Stimulated activated memory B cell treated with anti-CD40 and anti-IgM and Interleukin-4, amounts not matched to agents 10 μg/mL and 1 μg/mL and 100 μg/mL, for 72 hours (primary cell): ENCODE measurements around the gene KIAA0319L.
A peak's percentile ranks its signal among the peaks of the same experiment; 100 is the strongest.

Experiments
- ATAC-seq: fragments of 150-1000 bp; cut with Tn5 transposase; 2 replicates; pipeline ENCODE4 v1.10.0; 2021
- H3K27ac Mint-ChIP-seq: one replicate; pipeline ENCODE4 v1.8.0; 2022; ENCODE audit warnings: mild to moderate bottlenecking, mixed read lengths
- H3K27me3 Mint-ChIP-seq: one replicate; pipeline ENCODE4 v1.8.0; 2022; ENCODE audit warnings: mixed read lengths
- H3K36me3 Mint-ChIP-seq: one replicate; pipeline ENCODE4 v1.8.0; 2022; ENCODE audit warnings: mixed read lengths
- H3K4me1 Mint-ChIP-seq: one replicate; pipeline ENCODE4 v1.8.0; 2022; ENCODE audit warnings: mixed read lengths
- H3K4me3 Mint-ChIP-seq: one replicate; pipeline ENCODE4 v1.8.0; 2022; ENCODE audit warnings: mild to moderate bottlenecking, moderate library complexity, mixed read lengths
- H3K9me3 Mint-ChIP-seq: one replicate; pipeline ENCODE4 v1.8.0; 2022; ENCODE audit warnings: mixed read lengths

KIAA0319L gene

GRCh38 chr1:35557118-35557610, at the start of gene KIAA0319L:
Gene KIAA0319L (minus strand): TSS chr1:35557403. CDS start chr1:35554491, 2,912 bp downstream.
- Mint-ChIP-seq H3K4me3 (peak within 1 kb of the TSS; percentile 99), H3K36me3 (peaks cover 11% of the 10 kb centered on the region), H3K27ac (peak within 1 kb of the TSS; percentile 100), H3K4me1 (peaks cover 63% of the 10 kb centered on the region), H3K9me3 (no peaks in the 10 kb centered on the region), H3K27me3 (no peaks in the 10 kb centered on the region)
- peak; percentile 88 for ATAC-seq

- no peaks in the 10 kb centered on the region for H3K9me3 Mint-ChIP-seq
- ATAC-seq: no peak
- no peak overlapping the region for H3K4me3 Mint-ChIP-seq
- no peaks in the 10 kb centered on the region for H3K27me3 Mint-ChIP-seq
- no peak overlapping the region for H3K27ac Mint-ChIP-seq
- peaks cover 66% of the 10 kb centered on the region for H3K36me3 Mint-ChIP-seq
- H3K4me1 Mint-ChIP-seq: peaks cover 12% of the 10 kb centered on the region
Measured at GRCh38 chr1:35605867-35606182, 48.6 kb upstream of the KIAA0319L start.

- no peaks in the 10 kb centered on the region for H3K9me3 Mint-ChIP-seq
- no peak overlapping the region for H3K4me3 Mint-ChIP-seq
- H3K4me1 Mint-ChIP-seq: peaks cover 12% of the 10 kb centered on the region
- ATAC-seq: no peak
- H3K36me3 Mint-ChIP-seq: peaks cover 64% of the 10 kb centered on the region
- no peak overlapping the region for H3K27ac Mint-ChIP-seq
- H3K27me3 Mint-ChIP-seq: no peaks in the 10 kb centered on the region
Measured at GRCh38 chr1:35605071-35605866, 48.1 kb upstream of the KIAA0319L start.

GRCh38 chr1:35603941-35604340, 46.7 kb upstream of the KIAA0319L start:
- no peak for ATAC-seq
- Mint-ChIP-seq H3K27ac (no peak overlapping the region), H3K4me1 (peaks cover 12% of the 10 kb centered on the region), H3K36me3 (peaks cover 66% of the 10 kb centered on the region), H3K9me3 (no peaks in the 10 kb centered on the region), H3K27me3 (no peaks in the 10 kb centered on the region), H3K4me3 (no peak overlapping the region)

DNA sequence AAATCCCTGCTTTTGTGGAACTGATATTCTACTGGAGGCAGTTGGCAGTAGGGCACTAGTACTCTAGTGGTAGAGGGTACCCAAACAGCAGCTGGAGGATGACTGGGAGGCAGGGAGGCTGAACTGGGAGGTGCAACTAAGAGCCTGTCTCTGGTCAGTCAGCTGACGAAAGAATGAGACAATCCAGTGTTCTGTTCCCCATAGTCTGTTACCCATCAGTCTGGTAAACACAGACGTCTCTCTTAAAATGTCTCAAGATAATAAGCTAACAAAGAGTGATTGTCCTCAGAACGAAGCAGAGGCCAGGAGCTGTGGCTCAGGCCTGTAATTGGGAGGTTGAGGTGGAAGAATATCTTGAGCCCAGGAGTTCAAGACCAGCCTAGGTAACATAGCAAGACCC, 46.3 kb upstream of the KIAA0319L start:
- H3K27me3 Mint-ChIP-seq: no peaks in the 10 kb centered on the region
- H3K4me3 Mint-ChIP-seq: no peak overlapping the region
- no peaks in the 10 kb centered on the region for H3K9me3 Mint-ChIP-seq
- ATAC-seq: no peak
- peaks cover 62% of the 10 kb centered on the region for H3K36me3 Mint-ChIP-seq
- no peak overlapping the region for H3K27ac Mint-ChIP-seq
- peaks cover 12% of the 10 kb centered on the region for H3K4me1 Mint-ChIP-seq

DNA sequence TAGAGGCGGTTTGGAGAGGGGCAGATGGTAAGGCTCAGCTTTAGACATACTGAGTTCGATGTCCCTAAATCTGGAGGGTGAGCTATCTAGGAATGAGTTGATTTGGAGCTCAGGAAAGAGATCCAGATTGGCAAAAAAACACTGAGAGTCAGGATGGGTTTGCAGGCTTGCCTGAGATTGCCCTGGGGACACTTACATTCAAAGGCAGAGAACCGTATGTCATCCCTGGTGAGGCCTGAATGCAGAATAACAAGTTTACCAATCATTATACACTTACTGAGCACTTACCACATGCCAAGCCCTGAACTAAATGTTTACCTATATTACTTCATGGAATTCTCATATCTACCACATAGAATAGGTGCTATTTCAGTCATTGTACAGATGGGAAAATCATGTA, 43.4 kb upstream of the KIAA0319L start:
- no peak for ATAC-seq
- Mint-ChIP-seq H3K9me3 (no peaks in the 10 kb centered on the region), H3K36me3 (peaks cover 36% of the 10 kb centered on the region), H3K4me3 (no peak overlapping the region), H3K27me3 (no peaks in the 10 kb centered on the region), H3K4me1 (no peaks in the 10 kb centered on the region), H3K27ac (no peak overlapping the region)

DNA sequence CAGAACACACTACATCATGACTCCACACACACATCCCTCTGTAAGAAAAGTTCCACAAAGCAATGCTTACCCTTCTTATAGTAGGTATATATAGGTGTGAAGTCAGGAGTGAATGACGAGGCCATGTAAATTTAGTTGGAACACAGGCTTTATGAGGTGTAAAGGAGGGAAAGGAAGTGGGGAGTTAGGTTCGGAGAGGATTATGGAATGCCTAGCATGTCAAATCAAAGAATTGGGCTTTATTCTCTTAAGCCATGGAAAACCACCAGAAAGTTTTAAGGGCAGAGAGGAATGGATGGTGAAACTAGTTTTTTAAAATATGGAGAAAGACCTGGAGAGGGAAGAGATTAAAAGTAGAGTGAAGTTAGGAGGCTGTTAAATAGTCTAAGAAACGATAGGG, 42.2 kb upstream of the KIAA0319L start:
- Mint-ChIP-seq H3K9me3 (no peaks in the 10 kb centered on the region), H3K36me3 (peaks cover 27% of the 10 kb centered on the region), H3K27me3 (no peaks in the 10 kb centered on the region), H3K4me3 (no peak overlapping the region), H3K4me1 (no peaks in the 10 kb centered on the region), H3K27ac (no peak overlapping the region)
- no peak for ATAC-seq

- ATAC-seq: no peak
- H3K9me3 Mint-ChIP-seq: no peaks in the 10 kb centered on the region
- H3K27me3 Mint-ChIP-seq: no peaks in the 10 kb centered on the region
- no peaks in the 10 kb centered on the region for H3K4me1 Mint-ChIP-seq
- no peak overlapping the region for H3K4me3 Mint-ChIP-seq
- no peak overlapping the region for H3K27ac Mint-ChIP-seq
- H3K36me3 Mint-ChIP-seq: peaks cover 22% of the 10 kb centered on the region
Measured at GRCh38 chr1:35598895-35599294, 41.7 kb upstream of the KIAA0319L start.

- no peaks in the 10 kb centered on the region for H3K9me3 Mint-ChIP-seq
- no peak for ATAC-seq
- H3K36me3 Mint-ChIP-seq: peaks cover 12% of the 10 kb centered on the region
- H3K27ac Mint-ChIP-seq: no peak overlapping the region
- no peaks in the 10 kb centered on the region for H3K4me1 Mint-ChIP-seq
- no peak overlapping the region for H3K4me3 Mint-ChIP-seq
- H3K27me3 Mint-ChIP-seq: no peaks in the 10 kb centered on the region
Measured at GRCh38 chr1:35597870-35598269, 40.7 kb upstream of the KIAA0319L start.

GRCh38 chr1:35595684-35596083, 38.5 kb upstream of the KIAA0319L start:
- ATAC-seq: no peak
- Mint-ChIP-seq H3K4me1 (no peaks in the 10 kb centered on the region), H3K9me3 (no peaks in the 10 kb centered on the region), H3K36me3 (peaks cover 15% of the 10 kb centered on the region), H3K4me3 (no peak overlapping the region), H3K27me3 (no peaks in the 10 kb centered on the region), H3K27ac (no peak overlapping the region)

- H3K4me3 Mint-ChIP-seq: no peak overlapping the region
- no peak overlapping the region for H3K27ac Mint-ChIP-seq
- ATAC-seq: no peak
- no peaks in the 10 kb centered on the region for H3K4me1 Mint-ChIP-seq
- H3K9me3 Mint-ChIP-seq: no peaks in the 10 kb centered on the region
- no peaks in the 10 kb centered on the region for H3K27me3 Mint-ChIP-seq
- peaks cover 8% of the 10 kb centered on the region for H3K36me3 Mint-ChIP-seq
Measured at GRCh38 chr1:35594005-35594760, 37.0 kb upstream of the KIAA0319L start.

DNA sequence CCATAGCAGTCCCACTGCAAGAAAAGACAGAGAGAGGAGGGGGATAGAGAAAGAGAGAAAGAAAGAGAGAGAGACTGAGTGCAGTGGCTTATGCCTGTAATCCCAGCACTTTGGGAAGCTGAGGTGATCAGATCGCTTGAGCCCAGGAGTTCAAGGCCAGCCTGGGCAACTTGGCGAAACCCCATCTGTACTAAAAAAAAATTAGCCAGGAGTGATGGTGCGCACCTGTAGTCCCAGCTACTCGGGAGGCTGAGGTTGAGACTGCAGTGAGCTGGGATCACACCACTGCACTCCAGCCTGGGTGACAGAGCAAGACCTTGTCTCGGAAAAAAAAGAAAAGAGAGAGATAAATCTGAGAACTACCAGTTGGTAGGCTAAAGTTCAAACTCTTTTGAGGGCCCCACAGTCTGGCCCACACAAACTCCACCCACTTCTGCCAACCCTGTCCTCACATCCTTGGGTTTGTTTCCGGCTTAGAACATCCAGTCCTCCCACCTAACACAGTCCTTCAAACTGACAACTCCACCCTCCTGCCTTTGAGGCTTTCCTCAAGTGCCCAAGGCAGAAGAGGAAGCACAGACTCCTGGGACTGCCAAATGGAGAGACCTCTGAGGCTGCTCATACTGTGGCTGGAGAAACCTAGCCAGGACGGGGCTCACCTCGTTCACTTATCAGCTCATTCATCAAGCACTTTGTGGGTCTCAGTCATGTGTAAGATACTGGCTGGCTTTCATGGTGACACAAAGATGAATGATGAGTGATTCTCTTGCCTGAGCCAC, 36.0 kb upstream of the KIAA0319L start:
- H3K27ac Mint-ChIP-seq: no peak overlapping the region
- no peaks in the 10 kb centered on the region for H3K9me3 Mint-ChIP-seq
- no peak overlapping the region for H3K4me3 Mint-ChIP-seq
- no peak for ATAC-seq
- H3K4me1 Mint-ChIP-seq: no peaks in the 10 kb centered on the region
- no peaks in the 10 kb centered on the region for H3K27me3 Mint-ChIP-seq
- peaks cover 6% of the 10 kb centered on the region for H3K36me3 Mint-ChIP-seq

DNA sequence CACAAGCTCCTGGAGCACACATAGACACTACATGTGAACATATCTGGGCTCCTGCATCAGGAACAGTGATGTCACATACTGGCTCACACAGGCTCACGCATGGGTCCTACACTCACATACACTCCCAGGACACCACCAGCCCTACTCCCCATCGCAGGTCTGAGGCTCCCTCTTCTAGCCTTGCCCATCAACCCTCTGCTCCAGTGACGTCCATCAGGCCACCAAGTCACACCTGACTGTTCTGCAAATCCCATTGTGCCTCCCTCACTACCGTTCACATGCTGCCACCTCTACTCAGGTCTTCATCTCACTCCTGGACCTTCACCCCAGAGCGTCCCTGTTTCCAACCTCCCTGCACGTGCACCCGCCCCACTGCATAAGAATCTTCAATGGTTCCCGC, 34.0 kb upstream of the KIAA0319L start:
- Mint-ChIP-seq H3K4me3 (no peak overlapping the region), H3K4me1 (no peaks in the 10 kb centered on the region), H3K27me3 (no peaks in the 10 kb centered on the region), H3K36me3 (peaks cover 6% of the 10 kb centered on the region), H3K9me3 (no peaks in the 10 kb centered on the region), H3K27ac (no peak overlapping the region)
- no peak for ATAC-seq

- Mint-ChIP-seq H3K9me3 (no peaks in the 10 kb centered on the region), H3K27me3 (no peaks in the 10 kb centered on the region), H3K36me3 (peaks cover 6% of the 10 kb centered on the region), H3K4me3 (no peak overlapping the region), H3K27ac (no peak overlapping the region), H3K4me1 (no peaks in the 10 kb centered on the region)
- ATAC-seq: no peak
Measured at GRCh38 chr1:35590476-35591040, 33.4 kb upstream of the KIAA0319L start.
